HepG2 (cell line): ENCODE data around the gene UNC93A. TPM values are rescaled to one million over a fixed set of nuclear protein-coding genes. Genes with fewer than 3 reads are reported as not detected.

ENCODE experiments used
- DZIP1 ChIP-seq: sonication (generic); formaldehyde crosslinking; IDR thresholded peaks from 2 replicates; pipeline ENCODE4 v1.5.0; 2020; ENCODE audit warnings: mild to moderate bottlenecking, missing genetic modification reagents
- HNF1A ChIP-seq, 2 experiments: sonication (generic) in 1 of 2; formaldehyde crosslinking in 1 of 2; IDR thresholded peaks; 2 replicates each; pipeline versions ENCODE4 v1.4.0 to v1.6.1; 2016 to 2020; ENCODE audit warnings: borderline replicate concordance in 1 of 2, low read depth in 1 of 2, mild to moderate bottlenecking in 1 of 2, missing genetic modification reagents in 1 of 2
- MATR3 ChIP-seq: sonication (generic); formaldehyde crosslinking; IDR thresholded peaks from 2 replicates; pipeline ENCODE4 v1.4.0; 2020; ENCODE audit warnings: missing genetic modification reagents
- PBX3 ChIP-seq: sonication (generic); formaldehyde crosslinking; IDR thresholded peaks from 2 replicates; pipeline ENCODE4 v1.8.1; 2023; ENCODE audit warnings: missing genetic modification reagents, inconsistent platforms, borderline replicate concordance
- RBAK ChIP-seq: sonication (generic); formaldehyde crosslinking; IDR thresholded peaks from 2 replicates; pipeline ENCODE4 v1.5.1; 2020; ENCODE audit warnings: mild to moderate bottlenecking, missing genetic modification reagents
- TFAP4 ChIP-seq: sonication (generic); IDR thresholded peaks from 2 replicates; pipeline ENCODE4 v1.6.1; 2016; ENCODE audit warnings: low read depth, borderline replicate concordance
- ZNF543 ChIP-seq: sonication (generic); formaldehyde crosslinking; IDR thresholded peaks from 2 replicates; pipeline ENCODE4 v1.4.0; 2020; ENCODE audit warnings: mild to moderate bottlenecking, missing genetic modification reagents
- ZNF597 ChIP-seq: sonication (generic); formaldehyde crosslinking; IDR thresholded peaks from 2 replicates; pipeline ENCODE4 v1.5.0; 2020; ENCODE audit warnings: missing genetic modification reagents
- ZNF652 ChIP-seq: IDR thresholded peaks from 2 replicates; pipeline ENCODE4 v1.6.1; 2016; ENCODE audit warnings: low read depth, borderline replicate concordance
- ZNF713 ChIP-seq: sonication (generic); formaldehyde crosslinking; IDR thresholded peaks from 2 replicates; pipeline ENCODE4 v1.4.0; 2020; ENCODE audit warnings: mild to moderate bottlenecking, missing genetic modification reagents
- ZNF737 ChIP-seq: sonication (generic); formaldehyde crosslinking; IDR thresholded peaks from 2 replicates; pipeline ENCODE4 v1.5.0; 2020; ENCODE audit warnings: missing genetic modification reagents, mild to moderate bottlenecking, borderline replicate concordance
- ZNF784 ChIP-seq: sonication (generic); formaldehyde crosslinking; IDR thresholded peaks from 2 replicates; pipeline ENCODE4 v1.5.1; 2020; ENCODE audit warnings: missing genetic modification reagents, mild to moderate bottlenecking, borderline replicate concordance
- ZNF788 ChIP-seq: sonication (generic); formaldehyde crosslinking; IDR thresholded peaks from 2 replicates; pipeline ENCODE4 v1.5.0; 2020; ENCODE audit warnings: mild to moderate bottlenecking, missing genetic modification reagents, borderline replicate concordance
- ZSCAN25 ChIP-seq: sonication (generic); formaldehyde crosslinking; IDR thresholded peaks from 2 replicates; pipeline ENCODE4 v1.8.0; 2022; ENCODE audit warnings: mild to moderate bottlenecking, missing genetic modification reagents
- polyA plus RNA-seq, 8 experiments: library from polyadenylated mRNA; depleted of rRNA in 3 of 8; stranded (reverse) in 7 of 8; unstranded in 1 of 8; fragments of >200 nt; fragmentation: Illumina TruSeq in 4 of 8; extraction: Trizol in 4 of 8; gene quantifications; 2 replicates each; pipeline versions ENCODE4 v1.2.1 to v1.2.3, GENCODE V29; 2011 to 2016; ENCODE audit warnings: low read depth in 4 of 8, missing spikeins in 1 of 8, mixed read lengths in 1 of 8; ENCODE audit not compliant: insufficient read depth in 1 of 8
- total RNA-seq, 5 experiments: library from RNA; depleted of rRNA; stranded (reverse); fragments of >200 nt; fragmentation: Illumina TruSeq; extraction: Trizol; gene quantifications; 2 replicates each; pipeline ENCODE4 v1.2.3, GENCODE V29; 2016; ENCODE audit warnings: low read depth in 1 of 5

The UNC93A gene
- total and polyA plus RNA-seq, 2 of the 13 experiments (the other 11 are each of a cell fraction or from before 2014, with no cell fraction given): 11.0 to 42.7 TPM

GRCh38 chr6:167268683-167269280 is 22.3 kb upstream of the UNC93A start (continued):
- TF ChIP-seq TFAP4 (peak; percentile 90), ZNF597 (CRISPR knock-in tag) (no peak), ZNF788 (peak; percentile 76), PBX3 (no peak), ZNF737 (peak; percentile 72; the same call in 1 of the 2 replicates), ZSCAN25 (CRISPR knock-in tag) (peak; percentile 29), ZNF784 (CRISPR knock-in tag) (no peak), ZNF652 (CRISPR knock-in tag) (peak; percentile 55; the same call in 1 of the 2 replicates), ZNF713 (CRISPR knock-in tag) (no peak), HNF1A (IDR thresholded peaks at IDR 0.05; ENCODE audit: low read depth) (peak; percentile 71), HNF1A (CRISPR knock-in tag; IDR thresholded peaks at IDR 0.05; ENCODE audit: borderline replicate concordance) (peak; percentile 88), MATR3 (CRISPR knock-in tag) (no peak), DZIP1 (CRISPR knock-in tag) (no peak), ZNF543 (peak; percentile 81), RBAK (peak; percentile 75)
